Stimulated activated CD4-positive, alpha-beta T cell treated with anti-CD3 and anti-CD28 coated beads, Interleukin-12 subunit alpha, Interleukin-12 subunit beta, amount 100 ng/mL, for 4 hours (primary cell): ENCODE data around the gene C19orf25.

Experiments used
- DNase-seq: peaks from one replicate; pipeline ENCODE4 v3.0.0-alpha.2; 2020

Gene C19orf25

DNA sequence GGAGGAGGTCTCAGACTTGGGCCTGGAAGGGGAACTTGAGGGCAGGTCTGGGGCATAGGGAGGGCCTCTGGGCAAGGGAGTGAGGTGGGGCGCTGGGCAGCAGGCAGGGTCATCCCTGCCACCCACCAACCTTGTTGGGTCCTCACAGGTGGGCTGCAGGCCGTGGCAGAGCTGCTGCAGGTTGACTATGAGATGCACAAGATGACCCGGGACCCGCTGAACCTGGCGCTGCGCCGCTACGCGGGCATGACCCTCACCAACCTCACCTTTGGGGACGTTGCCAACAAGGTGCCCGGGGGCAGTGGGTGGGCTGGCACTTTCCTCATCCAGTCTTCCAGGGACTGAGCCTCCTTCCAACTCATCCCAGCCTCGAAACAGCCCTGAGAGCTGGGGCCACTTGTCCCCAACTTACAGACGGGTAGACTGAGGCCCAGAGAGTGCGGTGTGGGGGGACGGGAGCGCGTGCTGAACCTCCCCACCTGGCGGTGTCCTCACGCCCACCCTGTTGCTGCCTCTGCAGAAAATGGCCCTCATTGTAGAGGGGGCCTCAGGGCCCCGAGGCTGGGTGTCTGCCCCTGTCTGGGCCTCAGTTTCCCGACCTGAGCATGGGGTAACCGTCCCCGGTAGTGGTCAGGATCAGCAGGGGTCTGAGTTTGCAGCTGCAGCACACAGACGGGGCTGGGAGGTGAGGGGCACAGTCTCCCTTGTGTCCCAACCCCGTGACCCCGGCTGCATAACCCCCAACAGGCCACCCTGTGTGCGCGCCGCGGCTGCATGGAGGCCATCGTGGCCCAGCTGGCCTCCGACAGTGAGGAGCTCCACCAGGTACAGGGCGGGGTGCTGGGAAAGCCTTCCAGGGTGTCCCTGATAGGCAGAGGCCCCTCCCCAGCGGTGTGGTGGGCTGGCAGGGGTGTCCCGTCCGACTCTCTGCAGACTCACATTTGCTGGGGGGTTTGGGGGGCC is 18.7 kb downstream of the C19orf25 start:
- no peak for DNase-seq

DNA sequence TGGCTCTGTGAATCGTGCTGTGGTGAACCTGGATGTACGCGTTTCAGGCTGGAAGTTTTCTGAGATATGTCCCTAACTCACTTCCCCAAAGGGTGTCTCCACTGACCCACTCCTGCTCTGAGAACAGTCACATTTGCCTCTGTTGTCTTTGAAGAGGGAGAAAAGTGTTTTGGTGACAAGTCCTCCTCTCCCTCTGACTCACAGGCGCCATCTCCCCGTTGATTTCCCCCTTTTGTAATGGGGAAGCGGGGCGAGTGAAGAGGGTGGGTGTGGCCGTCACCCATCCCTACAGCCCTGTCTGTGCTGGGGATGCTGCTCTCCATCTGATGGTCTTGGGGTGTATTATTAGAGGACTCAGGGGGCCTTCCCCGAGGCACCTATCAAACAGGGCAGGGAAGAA is 19.5 kb downstream of the C19orf25 start:
- DNase-seq, result no peak

DNA sequence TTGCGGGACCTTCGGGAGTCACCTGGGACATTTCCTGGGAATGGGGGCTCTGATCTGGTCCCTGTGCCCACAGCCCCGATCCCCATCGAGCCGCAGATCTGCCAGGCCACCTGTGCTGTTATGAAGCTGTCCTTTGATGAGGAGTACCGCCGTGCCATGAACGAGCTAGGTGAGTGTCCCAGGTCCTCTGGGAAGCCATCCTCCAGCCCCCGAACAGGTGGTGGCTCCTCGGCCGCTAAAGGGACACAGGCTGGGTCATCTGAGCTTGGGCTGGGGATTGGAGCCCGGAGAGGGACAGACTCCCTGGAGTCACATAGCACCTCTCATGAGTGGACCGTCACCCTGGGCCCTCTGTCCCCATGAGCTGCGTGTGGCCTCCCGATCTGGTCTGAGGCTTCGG is 21.1 kb downstream of the C19orf25 start:
- DNase-seq, result no peak

DNA sequence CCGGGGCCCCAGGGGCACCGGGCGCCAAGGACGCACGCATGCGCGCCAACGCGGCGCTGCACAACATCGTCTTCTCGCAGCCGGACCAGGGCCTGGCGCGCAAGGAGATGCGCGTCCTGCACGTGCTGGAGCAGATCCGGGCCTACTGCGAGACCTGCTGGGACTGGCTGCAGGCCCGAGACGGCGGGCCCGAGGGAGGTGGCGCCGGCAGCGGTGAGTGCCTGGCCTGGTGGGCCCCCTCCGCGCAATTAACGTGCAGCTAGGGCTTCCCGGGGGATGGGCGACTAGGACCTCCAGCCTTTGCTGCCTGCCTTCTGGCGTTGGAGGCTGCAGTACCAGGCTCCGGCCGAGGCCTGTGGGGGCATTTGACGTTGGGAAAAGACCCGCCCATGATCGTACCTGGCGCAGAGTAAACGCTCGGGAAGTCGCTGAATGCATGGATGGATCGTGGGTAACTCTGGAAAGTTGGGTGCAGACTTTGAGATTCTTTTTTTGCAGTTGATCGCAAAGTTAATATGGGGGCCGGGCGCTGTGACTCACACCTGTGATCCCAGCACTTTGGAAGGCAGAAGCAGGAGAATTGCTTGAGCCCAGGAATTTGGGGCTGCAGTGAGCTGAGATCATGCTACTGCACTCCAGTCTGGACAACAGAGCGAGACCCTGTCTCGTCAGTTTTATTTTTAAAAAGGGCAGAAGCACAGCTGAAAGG is 21.8 kb downstream of the C19orf25 start:
- DNase-seq, result no peak

DNA sequence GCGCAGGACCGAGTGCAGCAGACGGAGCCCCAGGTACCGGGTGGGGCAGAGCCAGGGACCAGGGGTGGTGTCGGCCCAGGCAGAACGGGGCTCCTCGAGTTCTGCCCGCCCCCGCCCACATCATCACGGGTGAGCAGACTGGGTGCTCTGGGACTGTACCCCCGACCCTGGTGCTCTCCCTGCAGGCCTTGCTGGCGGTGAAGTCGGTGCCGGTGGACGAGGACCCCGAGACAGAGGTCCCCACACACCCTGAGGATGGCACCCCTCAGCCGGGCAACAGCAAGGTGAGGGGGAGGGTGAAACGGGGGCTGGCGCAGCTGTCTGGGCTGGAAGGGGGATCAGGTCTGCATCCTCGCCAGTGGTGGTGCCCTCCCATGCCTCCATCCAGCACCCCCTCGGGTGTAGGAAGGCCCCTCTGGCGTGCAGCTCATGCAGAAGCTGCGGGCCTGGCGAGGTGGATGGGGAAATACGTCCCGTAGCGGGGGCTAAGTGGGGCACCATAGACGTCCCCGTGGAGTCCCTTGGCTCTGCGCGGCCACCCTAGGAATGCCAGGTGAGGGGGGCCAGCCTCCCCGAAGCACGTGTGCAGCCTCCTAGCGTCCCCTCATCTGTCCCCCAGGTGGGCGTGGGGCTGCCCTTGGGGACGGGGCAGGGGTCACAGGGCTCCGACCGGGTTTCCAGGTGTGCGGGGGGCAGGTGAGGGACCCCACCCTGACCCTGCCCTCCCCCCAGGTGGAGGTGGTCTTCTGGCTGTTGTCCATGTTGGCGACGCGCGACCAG is 22.7 kb downstream of the C19orf25 start:
- no peak for DNase-seq

DNA sequence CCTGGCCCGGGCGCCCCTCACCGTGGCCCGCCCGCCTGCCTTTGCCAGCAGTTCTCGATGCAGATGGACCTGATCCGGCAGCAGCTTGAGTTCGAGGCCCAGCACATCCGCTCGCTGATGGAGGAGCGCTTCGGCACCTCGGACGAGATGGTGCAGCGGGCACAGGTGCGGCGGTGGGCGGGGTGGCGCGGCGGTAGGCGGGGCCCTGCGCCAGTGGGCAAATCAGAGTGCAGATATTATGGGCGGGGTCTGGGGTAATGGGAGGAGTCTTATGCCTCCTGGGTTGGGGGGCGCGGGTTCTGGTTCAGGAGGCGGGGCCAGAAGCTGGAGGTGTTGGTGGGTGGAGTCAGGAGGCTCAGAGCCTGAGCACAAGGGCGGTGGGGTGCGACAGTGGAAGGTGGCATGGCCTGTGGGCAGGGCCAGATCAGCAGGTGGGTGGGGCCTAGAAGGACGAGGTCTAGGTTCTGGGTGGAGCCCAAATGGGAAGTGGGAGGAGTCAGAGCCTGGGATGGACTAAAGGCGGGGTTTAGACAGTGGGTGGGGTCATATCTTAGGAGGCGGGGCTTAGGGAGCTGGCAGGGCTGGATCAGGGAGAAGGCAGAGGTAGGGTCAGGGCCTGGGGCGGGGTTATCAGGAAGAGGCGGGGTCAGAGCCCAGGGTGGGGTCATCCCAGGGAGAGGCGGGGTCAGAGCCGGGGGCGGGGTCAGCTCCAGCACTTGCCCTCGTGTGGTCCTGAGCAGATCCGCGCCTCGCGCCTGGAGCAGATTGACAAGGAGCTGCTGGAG is 23.5 kb downstream of the C19orf25 start:
- no peak for DNase-seq

DNA sequence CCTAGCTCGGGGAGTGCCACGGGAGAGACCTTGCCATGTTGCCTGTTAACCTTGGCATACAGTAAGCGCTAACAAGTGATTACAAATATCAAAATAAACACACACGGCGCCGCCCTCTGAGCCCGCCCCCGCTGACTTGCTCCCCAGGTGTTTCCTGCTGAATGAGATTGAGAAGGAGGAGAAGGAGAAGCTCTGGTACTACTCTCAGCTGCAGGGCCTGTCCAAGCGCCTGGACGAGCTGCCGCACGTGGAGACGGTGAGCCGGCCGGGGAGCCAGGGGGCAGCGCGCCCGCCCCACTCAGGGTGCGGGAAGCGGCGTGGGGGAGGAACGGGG is 24.0 kb downstream of the C19orf25 start:
- DNase-seq, result no peak

DNA sequence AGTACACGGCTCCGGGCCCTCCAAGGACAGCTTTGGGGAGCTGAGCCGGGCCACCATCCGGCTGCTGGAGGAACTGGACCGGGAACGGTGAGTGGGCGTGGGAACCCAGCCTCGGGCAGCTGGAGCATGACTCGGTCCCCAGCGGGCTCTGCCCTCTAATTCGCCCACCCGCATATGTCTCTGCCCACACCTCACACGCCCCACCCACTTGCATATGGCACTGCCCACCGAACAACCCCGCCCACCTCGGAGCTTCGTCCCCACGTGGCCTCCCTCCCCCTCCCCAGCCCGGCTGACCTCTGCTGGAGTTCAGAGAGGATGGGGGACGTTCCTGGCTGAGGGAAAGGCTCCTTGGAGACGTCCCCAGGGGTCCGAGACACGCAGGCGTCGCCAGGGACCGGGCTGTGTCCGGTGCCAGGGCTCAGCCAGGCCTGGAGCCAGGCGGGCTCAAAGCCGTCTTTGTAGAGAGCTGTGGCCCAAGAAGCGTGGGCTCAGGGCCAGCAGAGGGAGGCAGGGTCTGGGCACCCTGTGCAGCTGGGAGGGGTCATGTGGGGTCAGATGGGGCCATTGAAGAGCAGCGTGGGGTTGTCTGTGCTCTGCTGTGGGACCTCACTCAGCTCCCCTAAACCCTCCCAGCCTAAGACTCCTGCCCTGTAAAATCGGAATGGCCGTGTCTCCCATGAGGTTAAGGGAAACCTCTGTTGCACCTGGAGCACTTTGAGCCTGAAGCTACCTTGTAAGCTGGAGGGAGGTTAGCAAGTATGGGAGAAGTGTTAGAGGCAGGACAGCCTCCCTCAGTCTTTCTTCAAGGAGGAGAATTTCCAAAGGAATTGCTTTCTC is 25.3 kb downstream of the C19orf25 start:
- no peak for DNase-seq

DNA sequence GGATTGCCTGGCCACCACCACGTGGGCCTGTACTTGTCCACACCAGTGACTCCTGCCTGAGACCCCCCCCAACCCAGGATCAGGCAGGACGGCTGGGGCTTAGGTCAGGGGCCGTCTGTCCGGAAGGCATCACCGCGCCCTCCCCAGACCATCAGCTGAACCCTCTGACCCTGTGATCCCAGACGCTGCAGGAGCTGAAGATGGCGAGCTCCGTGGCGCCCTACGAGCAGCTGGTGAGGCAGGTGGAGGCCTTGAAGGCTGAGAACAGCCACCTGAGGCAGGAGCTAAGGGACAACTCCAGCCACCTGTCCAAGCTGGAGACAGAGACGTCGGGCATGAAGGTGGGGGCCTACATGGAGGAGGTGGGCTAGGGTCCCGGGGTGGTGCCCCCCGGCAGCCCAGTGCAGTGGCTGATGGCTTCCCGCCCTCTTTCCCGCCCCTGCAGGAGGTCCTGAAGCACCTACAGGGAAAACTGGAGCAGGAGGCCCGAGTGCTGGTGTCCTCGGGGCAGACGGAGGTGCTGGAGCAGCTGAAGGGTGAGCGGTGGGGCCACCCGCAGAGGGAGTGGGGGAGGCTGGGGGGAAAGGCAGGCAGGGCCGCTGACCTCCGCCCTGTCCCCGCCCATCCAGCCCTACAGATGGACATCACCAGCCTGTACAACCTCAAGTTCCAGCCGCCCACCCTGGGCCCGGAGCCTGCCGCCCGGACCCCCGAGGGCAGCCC is 26.1 kb downstream of the C19orf25 start:
- DNase-seq, result no peak

DNA sequence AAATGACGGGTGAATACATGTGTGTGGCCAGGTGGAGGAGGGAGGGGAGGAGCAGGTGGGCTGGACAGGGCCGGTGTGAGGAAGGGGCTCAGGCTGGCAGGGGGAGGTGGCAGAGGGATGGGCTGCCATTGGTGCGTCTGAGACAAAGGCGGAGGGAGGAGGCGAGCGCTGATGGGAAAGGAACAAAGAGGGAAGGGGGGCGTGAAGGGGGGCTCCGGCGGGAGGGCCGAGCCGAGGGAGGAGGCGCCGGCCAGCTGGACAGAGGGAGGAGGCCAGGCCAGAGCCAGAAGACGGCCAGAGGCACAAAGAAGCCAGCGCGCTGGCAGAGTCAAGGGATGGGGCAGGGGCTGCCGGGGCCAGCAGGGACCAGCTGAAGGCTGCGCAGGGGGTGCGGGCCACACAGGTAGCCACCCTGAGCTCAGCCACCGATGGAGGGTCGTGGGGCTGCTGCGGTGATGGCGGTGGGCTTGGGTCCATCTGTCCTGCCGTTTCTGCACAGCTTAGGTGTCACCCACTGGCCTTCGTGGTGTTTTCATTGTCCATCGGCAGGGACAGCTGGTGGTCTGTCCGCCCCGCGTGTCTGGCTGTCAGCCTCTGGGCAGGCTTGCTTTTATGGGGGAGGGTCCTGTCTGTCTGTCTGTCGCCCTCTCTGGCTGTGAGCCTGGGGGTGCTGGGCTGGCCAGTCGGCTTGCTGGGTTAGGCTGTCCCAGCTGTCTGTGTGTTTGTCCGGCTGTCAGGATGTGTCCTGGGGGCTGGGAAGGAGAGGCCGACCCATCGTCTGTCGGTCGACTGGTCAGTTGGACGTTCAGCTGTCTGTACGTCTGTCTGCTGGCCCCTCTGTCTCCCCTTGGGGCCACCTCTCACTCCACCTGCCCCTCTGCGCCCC is 26.9 kb downstream of the C19orf25 start:
- DNase-seq, result no peak

DNA sequence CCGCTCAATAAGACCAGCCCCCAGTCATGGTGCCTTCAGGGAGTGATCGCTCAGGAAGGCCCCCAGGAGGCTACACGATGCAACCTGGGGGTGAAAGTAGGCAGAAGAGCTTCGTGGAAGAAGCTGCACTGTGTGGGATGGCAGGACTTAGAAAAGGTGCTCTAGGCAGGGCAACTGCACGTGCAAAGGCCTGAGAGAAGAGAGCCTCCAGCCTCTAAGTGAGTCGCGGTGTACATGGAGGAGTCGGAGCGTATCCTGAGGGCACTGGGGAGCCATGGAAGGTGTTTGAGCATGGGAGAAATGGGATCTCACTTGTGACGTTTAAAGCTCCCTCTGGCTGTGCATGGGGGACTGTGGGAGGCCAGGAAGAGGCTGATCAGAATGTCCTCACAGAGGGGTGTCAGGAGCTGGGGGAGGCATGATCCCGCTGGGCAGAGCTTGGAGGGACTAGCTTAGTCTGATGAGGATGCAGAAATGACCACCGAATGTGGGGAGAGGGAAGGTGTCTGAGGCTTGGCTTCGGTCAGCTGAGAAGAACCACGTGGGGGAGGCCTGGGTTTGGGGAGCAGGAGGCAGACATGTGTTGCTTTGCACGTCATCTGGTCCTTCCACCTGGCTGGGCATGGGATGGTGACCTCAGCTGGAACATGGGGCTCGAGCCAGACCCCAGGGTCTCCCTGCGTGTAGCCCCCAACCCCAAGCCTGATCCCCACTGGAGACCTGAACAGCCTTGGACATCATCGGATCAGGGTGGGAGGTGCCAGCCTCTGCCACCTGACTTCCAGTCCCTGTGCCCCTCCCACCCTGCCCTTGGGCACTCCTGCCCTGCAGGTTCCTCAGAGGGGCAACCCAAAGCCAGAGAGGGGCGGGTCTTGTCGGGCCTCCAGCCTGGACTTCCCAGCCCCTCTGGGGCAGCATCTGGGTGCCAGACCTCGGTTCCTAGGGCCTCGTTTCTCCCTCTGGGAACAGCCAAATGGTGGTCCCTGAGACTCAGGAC is 28.0 kb downstream of the C19orf25 start:
- DNase-seq, result no peak

DNA sequence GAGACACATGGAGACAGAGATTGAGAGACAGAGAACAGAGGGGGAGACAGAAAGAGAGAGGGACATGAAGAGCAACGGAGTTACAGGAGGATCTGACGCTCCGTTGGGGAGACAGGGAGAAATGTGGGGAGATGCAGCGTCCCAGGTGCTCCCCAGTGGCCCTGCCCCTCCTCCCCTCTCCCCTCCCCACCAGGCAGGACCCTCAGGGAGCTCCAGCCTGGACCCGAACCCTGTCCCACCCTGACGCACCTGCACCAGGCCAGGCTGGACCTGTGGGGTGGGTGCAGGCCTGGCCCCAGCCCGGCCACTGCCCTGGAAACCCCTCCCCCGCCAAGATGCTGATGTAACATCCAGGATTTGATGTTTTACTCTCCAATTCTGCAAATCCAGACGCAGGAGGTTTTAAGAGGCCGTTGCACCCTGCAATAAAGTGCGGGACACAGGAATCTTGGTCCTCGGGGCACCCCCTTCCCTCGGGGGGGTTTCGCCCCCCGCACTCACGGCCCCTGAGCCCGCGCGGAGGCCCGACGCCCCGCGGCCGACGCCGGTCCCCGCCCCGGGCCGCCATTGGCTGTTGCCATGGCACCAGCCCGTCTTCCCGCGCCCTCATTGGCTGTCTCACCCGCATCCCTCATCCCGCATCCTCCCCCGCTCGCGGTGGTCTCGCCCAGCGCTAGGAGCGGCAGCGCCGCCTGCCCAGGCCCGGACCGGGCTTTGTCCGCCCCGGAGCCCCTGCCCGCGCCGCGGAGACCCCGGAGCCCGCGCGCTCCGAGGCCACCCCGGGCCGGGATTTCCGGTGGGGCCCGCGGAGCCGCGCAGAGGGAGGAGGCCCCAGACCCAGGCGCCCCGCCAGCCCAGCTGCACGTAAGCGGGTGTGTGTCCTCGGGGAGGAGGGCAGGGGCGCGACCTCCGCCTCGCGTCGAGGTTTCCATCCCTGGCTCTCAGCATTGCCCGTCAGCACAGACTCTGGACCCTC is 29.3 kb downstream of the C19orf25 start, which contains the start of gene APC2:
APC2 (plus strand) TSS at position 655 of the 976 bp plus-strand sequence. CDS start 2,881 bp downstream, outside the sequence.
- DNase-seq, result no peak

DNA sequence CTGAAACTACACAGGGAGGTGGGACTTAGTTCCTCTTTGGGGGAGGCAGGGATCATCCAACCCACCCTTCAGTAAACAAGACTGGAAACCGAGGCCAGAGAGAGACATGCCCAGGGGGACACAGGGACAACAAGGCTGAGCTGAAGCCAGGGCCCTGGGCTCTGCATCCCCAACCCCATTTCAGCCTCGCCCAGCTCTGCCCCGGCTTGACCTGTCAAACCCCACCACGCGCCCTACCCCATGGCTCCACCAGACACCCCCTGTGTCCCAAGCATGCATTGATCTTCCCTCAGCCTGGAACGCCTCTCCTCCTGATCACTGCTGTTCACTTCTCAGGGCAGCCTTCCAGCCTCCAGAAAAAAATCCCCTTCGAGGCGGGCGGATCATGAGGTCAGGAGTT is 31.1 kb downstream of the C19orf25 start:
- DNase-seq, result no peak

DNA sequence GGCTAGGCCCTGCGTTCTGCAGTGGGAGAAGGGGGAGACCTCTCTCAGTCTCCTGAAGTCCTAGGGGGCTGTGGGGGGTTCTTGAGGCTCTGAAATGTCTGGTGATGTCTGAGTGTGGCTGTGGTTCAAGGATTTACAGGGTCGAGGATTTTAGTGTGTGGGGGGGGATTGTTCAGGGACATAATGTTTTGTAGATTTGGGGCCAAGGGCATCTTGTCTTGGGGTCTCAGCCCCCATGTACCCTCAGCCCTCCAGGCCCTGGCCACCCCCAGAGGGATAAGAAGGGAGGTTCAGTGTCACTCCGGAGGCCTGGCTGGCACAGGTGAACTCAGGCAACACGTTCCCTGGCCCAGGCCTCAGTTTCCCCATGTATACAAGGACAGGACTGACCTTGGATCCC is 31.5 kb downstream of the C19orf25 start:
- no peak for DNase-seq

DNA sequence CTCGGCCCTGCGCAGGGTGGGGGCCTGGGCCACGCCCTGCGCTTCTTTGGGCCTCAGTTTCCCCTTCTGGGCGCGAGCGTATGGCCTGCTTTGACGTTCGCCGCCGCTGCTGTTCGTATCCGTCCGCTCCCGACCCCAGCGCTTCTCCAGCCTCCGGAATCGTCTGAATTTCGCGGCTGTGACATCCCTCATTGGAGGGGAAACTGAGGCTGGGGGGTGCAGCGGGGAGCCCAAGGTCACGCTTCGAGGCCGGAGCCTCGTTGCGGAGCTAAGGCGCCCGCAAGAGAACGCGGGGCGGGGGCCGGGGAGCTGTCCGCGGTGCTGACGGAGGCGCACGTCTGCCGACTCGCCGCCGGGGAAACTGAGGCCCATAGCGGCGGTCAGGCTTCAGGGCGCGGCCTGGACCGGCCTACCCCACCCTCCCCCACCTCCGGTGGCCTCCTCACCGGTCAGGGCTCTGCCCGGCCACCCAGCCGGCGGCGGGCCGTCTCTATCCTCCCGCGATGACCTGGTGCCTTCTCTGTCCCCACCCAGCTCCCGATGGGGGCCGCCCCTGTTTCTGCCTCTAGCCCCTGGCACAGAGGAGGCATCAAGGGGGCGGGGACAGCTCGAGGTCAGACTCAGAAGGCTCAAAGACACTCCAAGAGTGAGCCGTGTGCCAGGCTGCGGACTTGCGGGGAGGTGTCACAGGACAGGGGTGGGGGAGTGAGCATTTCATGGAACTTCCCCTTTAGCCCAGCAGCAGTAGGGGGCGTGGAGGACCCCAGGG is 32.1 kb downstream of the C19orf25 start:
- DNase-seq, result peak; percentile 40

DNA sequence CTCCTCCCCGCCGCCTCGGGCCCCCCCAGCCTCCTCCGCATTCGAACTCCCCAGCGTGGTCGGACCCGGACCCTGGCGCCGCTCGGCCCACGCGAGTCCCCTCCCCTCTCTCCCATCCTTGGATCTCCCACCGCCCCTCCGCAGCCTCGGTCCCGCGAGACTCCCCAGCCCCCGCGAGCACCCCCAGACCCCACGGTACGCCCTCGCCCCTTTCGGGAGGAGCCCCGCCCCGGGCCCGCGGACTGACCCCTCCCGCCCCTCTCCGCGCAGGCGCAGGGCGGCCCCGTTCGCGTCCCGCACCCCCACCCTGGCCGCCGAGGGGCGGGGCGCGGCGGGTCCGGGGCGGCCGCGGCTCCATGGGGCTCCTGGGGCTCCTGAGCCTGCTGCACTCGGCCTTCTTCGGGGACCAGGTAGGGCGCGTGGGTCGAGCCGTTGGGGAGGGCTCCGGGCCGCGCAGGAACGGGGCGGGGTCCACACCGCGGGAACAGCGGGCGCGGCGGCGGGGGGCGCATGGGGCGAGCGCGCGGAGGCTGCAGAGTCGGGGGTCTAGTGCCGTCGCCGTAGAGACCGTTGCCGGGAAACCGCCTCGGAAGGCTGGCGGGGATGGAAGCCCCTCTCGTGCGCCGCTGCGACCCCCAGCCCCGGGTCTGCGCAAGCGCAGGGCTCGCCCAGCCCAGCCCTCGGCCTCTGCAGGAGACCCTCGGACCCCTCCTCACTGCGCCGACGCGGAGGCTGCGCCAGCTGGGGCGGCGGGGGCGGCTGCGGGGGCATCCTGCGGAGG is 32.9 kb downstream of the C19orf25 start:
- no peak for DNase-seq
